HG03442 (cell line): ENCODE data around the gene NUAK1.

ENCODE experiments used
- ATAC-seq: cut with Tn5 transposase; IDR thresholded peaks from one replicate; pipeline ENCODE4 v1.9.1; 2021; ENCODE audit warnings: mild to moderate bottlenecking, moderate library complexity; ENCODE audit not compliant: unreplicated experiment

NUAK1 gene

DNA sequence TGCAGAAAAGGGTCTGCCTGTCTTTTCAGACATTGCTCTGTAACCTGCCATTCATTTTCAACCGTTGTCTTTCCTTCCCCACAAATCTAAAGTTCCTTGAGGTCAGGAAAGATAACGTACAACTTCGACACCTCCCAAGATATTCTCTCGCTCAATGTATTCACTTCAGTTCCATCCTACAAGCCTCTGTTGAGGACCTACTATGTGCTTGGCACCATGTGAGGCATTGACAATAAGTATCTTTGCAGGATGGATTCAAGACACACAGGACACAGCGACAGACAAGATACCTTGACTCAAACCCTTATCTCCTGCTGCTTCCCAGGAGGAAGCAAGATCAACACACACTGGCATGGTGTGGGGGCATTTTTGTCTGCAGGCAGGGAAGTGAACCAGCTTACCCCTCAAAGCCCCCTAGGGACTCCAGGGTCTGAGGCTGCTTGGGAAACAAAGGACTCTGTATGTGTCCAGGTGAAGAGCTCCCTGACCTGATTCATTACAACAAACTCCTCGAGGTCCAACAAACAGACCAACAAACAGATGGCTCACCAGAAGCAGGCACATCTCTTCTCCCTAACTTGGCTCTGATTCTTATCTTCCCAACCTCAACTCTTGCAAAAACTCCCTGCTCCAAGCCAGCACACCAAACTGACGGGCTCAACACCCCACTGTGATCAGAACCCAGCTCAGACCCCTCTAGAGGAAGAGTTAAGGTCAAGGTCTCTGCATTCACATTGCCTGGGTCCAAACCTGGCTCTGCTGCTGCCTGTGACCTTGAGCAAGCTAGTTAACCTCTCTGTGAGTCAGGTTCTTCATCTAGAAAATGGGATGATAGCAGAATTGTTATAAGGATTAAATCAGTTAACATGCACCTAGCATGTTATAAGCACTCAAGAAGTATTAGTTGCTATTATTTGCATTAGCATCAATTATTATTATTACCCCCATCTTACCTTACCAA, 6.3 kb downstream of the NUAK1 start:
- ATAC-seq: no peak

DNA sequence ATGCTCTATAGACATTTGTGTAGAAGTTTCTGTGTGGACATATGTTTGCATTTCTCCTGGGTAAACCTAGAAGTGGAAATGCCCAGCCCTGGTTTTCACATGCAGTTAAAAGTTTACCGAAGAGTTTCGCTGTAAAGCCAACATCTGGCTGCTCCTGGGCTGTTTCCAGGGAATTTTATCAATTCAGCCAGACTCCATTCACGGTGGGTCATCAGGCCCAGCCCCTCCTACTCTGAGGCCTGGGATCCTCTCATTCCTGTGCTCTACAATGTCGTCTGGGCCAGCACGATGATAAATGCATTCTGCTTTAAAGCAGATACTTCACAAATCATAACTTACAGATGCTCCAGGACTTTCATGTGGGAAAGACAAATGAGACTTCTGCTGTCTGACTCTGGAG, 7.1 kb downstream of the NUAK1 start:
- no peak for ATAC-seq

DNA sequence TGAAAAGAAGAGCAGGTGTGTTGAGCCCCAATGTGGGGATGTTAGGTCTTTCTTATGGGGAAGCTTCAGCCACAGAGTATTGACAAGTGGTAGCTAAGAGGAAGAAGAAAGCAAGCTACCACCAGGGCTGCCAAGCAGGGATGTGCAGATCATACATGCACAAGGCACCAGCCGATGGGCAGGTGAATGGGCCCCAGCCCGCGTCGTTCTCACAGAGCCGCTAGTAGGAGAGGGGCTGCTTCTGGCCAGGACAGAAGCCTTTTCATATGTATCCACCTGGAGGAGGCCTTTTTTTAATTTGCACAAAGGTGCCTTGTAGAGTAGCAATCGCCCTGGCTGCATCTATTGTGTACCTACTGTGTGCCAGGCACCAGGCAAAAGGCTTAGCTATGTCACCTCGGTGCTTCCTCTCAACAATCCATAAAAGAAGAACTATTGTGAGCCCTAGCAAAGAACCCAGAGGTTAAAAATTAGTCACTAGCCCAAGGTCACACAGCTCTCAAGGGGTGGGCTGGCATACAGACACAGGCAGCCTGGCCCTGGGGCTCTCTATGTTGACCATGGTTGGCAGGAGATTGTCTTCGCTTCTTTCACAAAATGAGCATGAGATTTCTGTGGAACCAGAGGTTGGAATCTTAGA, 8.2 kb downstream of the NUAK1 start:
- no peak for ATAC-seq

DNA sequence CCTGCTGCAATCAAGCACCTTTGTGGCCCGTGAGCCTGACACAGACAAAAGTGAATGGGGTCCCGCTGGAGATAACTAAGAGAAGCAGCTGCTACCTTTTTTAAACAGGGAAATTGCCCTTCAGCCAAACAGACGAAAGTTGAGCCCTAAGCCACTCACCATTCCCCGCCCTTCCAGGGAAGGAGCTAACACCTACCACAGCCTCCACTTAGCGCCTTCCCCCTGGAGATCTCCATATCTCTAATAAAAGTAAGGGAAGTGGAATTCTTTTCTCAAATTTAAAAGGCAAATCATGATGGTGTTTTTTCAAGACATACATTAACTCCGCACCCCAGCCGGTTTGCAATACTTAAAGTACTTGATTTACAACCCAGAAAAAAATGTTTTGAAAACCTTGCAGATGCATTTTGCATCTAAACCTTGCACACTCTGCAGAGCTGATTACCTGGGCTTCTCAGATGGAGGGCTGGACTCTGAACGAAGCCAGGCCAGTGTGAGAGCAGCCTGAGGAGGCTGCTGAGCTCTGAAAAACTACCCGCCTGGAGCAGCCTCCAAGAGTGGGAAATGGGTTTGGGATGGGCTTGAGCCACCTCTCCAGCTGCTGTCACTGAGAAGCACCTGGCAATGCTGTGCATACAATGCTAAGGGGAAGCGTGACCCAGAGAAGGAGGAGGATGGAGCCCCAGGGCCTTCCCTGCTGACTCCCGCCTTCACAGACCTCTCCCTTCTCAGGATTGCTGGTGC, 10.0 kb downstream of the NUAK1 start:
- no peak for ATAC-seq

DNA sequence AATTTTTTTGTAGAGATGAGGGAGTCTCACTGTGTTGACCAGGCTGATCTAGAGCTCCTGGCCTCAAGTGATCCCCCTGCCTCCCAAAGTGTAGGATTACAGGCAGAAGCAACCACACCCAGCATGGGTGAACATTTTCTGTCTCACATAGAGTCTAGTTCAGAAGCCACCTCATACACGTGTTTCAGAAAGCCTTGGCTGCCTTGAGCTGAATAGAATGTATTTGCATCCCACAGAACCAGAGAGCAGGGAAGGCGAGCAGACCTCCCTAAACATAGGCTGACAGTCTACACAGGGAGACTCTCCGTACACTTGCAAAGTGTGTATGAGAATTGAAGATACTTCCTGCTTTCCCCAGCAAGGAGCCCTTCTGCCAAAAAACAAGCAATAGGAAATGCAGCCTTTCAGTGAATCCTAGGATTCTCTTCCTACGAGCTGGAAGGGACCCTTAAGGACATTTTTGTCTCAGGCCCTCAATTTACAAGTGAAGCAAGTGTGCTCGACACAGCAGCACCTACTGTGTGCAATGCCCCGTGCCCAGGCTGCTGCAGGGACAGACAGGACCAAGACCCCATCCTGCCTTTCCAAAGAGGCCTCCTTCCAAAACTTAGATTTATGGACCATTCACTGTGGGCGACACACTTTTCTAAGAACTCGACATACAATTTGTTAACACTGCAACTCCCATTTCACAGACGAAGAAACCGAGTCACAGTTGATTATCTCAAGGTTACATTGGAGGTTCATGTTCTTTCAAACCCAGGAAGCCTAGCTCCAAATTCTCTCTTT, 11.2 kb downstream of the NUAK1 start:
- no peak for ATAC-seq

DNA sequence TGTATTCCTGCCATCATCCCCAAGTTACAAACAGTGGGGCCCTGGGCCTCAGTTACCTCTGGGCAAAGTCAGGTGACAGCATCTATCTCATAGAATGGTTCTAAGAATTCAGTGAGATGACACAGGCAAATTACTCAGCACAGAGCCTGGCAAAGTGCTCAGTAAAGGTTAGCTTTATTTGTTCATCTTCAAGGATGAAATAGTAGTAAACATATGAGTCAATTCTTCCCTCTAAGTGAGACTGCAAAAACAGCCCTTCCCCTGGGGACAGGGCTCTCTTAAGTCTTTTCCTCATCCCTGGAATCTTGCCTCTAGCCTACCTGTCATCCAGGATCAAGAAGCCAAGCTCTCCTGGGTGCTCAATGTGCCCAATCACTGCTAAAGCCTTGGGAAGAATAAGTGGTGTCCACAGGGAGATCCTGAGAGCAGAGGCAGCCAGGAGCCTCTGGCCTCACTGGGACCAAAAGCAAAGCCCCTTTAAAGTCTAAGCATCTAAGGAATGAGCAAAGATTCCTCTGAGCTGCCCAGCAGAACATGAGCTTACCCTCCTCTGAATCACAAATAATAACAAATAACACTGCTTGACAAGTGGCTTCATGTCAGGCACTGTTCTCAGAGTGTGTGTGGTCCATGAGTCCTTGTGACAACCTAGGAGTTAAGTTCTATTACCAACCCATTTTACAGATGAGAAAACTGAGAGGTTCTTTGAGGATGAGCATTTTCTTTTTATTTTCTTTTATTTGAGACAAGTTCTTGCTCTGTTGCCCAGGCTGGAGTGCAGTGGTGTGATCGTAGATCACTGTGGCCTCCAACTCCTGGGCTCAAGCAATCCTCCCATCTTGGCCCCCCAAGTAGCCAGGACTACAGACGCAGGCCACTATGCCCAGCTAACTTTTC, 12.1 kb downstream of the NUAK1 start:
- ATAC-seq: no peak

DNA sequence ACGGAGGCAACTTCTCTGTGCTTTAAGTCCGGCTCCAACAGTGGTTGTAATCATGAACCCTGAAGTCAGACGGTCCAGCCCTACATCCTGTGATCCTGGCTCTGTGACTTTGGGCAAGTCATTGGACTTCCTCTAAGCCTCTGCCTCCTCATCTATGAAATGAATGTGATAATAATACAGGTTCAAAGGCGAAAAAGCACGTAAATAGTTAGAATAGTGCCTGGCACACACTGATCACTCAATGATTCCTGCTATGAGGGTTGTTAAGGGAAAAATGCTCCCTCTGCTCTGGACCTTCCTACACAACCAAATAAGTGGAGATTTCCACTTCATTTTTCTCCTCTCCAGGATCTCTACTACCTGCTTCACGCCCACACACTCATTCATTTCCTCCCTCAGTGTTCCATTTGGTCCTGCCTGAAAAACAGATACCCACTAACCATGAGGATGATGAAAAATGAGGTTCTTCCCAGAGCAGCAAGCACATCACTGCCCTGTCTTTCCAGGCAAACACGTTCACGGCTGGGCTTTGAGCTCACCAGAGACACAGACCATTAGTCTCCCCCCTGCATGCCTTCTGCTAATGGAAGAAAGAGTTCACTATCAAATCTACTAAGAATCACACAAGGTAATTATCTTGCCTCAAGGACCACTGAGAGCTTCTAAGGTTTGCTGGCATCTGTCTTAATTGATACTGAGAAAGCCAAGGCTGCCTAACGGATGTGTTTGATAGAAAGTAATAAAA, 13.2 kb downstream of the NUAK1 start:
- no peak for ATAC-seq

DNA sequence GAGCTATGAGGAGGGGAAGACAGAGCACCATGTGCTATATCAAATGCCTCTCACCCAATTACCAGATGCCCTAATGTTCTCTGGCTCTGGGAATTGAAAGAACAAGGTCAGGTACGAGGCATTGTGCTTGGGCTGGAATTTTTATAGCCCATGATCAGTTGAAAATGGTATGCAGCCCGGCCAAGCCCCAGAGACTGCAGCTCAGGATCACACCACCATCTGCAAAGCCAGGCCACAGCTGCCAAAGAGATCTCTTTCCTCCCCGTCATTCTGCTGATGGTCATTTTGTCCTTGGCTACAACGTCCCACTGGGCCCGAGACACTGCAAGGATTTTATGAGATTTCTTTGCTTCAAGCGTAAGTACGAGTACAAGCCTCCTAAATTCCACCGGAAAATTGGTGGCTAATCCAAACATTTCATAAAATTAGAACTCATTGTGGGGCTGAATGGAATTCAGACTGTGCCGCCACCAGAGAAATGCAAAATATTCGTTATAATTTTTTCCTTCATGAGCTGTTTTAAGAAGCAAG, 15.1 kb downstream of the NUAK1 start:
- no peak for ATAC-seq

DNA sequence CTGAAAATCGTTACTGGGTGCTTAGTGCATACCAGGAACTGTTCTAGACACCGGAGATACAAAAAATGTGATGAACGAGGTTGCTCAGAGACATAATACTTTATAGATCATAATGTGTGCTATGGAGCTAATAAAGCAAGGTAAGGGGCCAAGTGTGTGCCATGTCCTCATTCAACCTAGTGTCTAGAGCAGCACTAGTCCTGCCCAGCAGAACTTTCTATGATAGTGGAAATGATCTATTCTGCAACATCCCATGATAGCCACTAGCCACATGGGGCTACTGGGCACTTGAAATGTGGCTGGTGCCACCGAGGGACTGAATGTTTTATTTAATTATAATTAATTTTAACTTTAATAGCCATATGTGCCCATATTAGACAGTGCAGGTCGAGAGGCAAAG, 15.6 kb downstream of the NUAK1 start:
- no peak for ATAC-seq

DNA sequence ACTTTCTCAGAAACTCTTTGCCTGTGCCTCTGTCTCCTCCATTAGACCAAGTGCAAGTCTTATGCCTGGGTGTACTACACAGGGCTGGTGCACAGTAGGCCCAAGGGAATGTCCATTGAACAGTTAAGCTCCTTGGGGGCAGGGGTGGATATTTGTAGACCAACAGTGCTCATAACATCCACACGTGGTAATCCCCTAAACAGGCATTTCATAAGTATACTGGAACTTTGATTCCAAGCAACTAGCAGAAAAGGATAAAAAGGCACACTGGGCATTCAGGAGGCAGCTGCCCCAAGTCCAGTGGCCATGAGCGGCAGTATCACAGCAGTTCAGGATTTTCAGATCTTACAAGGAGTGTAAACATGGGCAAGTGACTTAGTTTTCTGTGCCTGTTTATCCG, 16.8 kb downstream of the NUAK1 start:
- ATAC-seq: no peak

DNA sequence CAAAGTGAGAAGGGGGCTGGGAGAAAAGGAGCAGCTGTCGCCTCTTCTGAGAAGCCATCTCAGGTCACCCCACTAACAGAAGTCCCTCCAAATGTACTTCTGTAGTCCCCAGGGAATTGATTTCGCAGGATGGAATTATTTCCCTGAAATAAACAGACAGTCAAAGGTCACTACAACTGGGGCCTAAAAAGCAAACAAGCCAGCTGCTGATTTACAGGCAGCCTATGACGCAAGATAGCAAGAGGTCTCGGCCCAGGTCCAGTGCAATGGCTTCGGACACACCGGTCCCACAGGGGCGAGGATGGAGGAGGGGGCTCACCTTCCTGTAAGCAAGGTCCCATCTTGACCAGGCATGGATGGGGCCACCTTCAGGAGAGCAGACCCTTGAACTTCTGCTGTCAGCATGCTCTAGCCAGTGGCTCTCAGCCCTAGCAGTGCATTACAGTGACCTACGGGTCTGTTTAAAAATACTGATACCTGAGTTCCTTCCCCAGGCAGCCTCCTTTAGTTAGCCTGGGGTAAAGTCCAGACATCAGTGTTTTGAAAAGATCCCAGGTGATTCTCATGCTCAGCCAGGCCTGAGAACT, 18.1 kb downstream of the NUAK1 start:
- no peak for ATAC-seq

DNA sequence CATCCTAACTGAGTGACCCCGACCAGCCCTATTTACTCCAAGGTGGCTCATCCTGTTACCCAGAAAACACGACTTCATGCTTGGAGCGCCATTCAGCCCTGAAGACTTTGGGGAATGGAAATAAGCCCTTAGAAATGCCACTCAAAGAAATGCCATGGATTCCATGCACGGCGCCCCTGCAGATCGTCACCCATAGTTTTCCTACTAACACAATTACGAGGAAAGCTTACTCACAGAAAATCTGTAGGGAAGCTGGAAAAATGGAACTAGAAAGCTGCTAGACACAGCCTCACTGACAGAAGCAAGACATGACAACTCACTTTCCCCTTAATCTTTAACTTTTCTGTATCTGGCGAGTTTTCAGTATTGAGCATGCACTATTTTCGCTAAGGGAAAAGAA, 19.5 kb downstream of the NUAK1 start:
- no peak for ATAC-seq

DNA sequence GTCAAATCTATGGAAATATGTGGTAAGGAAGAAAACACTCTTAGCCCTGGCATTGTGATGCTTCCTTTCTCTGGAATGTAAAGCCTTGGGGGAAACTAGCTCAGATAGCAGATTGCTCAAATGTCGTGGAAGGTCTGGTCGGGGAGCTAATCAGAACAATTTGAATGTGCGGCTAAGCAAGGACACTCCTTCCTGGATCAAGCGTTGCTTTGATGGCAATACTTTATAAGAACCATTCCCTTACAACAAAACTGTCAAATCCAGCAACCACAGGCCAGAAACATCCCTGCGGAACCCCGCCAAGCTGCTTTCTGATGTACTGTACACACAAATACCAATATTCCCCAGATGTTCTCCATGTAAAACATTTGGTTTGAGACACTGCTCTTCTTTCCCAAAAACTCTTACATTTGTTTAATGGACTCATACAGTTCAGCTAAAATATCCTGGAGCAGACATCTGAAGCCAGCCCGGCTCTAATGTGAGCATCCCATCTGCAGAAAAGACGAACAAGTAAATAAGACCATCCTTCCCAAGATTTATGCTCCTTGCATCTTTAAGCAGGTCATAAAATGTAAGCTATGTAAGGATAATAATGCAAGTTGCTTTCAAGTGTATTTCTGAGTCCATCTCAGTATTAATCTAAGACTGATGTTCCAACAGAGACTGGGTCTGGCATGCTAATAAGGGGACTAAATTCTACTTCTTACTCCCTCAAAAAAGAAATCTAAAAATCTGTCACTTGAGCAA, 20.2 kb downstream of the NUAK1 start:
- no peak for ATAC-seq

DNA sequence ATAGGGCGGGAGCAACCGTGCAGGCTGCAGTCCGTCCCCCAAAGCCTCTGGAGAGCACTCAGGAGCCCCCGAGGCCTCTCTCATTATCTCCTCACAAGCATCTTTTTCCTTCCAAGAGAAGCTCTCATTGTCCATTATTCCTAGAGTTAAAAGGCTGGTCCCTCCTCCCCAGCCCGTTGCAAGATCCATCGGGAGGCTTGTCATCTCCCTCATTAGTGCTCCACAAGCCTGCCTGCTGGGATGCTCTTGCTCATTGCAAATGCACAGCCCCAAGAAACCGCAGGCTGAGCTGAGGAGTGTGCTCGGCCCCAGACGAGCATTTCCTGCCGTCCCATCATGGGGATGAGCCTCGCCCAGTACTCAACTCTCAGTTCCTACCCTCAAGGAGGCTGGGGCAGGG, 23.3 kb downstream of the NUAK1 start:
- no peak for ATAC-seq

DNA sequence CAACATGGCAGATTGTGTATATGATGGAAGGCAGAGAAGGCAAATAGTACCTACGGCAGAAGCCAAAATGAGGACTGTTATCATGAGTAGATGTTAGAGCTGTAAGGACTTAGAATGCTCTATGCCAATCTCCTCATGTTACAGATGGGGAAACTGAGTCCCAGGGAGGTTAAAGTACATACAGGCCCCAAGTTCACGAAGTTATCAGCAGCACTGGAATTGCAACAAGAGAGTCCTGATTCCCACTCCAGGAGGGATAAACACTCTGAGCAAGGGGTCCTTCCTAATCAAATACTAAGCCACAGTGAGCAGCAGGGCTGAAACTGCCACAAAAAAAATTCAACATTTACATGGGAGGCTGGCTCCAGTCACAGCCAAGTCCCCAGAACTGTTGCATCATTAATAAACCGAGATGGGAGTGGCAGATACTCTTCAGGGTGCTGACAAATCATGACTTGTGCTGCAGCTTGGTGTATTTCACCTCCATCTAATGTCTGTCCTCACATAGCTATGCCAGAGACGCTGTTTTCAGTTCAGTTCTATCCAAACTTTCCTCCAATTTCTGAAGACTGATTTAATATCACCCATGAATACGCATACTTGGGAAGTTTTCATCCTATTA, 24.2 kb downstream of the NUAK1 start:
- ATAC-seq: no peak

DNA sequence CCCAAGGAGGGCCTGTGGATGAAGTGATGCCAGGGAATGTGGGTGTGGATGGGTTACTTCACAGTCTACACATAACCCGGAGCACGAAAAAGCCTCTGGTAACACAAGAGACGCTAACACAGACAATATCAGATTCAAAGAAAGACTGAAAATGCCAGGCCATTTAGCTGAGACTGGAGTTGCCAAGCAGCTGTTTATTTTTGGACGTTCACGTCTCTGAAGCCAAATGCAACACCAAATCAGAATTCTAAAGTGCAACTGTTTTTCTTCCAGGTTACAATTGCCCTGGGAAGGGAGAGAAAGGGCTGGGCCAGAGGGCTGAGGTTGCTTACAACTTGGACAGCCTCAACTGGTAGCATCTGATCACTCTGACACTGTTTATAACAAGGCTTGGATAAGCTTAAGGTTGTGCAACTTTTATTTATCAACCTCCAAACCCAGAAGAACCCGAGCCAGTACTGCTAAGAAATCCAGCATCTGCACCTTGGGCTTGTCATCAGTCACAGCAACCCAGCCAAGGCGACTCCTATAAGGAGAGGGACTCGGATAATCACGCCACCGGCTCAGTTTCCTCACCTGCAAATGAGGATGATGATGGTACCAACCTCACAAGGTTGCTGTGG, 24.8 kb downstream of the NUAK1 start:
- ATAC-seq: no peak

DNA sequence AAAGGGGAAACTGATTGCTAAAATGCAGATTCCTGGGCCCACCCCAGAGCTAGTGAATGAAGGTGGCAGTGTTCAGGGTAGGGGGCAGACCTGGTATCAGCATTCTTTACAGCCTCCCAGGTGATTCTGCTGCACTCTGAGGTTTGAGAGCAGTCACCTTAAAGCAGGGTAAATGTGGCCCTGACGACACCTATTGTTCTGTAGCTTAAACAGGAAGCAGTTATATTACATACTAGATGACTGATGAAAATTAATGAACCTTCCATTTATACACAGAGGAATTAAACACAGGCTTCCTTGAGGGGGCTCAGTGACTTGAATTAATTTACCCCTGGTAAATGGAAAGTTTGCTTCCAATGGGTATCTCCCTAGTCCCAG, 25.3 kb downstream of the NUAK1 start:
- ATAC-seq: no peak
